ENCODE data around the gene SQSTM1. TPM values are rescaled to one million over a fixed set of nuclear protein-coding genes. Genes with fewer than 3 reads are reported as not detected.

Gene SQSTM1
- polyA plus RNA-seq, 1 experiment = 366 TPM

DNA sequence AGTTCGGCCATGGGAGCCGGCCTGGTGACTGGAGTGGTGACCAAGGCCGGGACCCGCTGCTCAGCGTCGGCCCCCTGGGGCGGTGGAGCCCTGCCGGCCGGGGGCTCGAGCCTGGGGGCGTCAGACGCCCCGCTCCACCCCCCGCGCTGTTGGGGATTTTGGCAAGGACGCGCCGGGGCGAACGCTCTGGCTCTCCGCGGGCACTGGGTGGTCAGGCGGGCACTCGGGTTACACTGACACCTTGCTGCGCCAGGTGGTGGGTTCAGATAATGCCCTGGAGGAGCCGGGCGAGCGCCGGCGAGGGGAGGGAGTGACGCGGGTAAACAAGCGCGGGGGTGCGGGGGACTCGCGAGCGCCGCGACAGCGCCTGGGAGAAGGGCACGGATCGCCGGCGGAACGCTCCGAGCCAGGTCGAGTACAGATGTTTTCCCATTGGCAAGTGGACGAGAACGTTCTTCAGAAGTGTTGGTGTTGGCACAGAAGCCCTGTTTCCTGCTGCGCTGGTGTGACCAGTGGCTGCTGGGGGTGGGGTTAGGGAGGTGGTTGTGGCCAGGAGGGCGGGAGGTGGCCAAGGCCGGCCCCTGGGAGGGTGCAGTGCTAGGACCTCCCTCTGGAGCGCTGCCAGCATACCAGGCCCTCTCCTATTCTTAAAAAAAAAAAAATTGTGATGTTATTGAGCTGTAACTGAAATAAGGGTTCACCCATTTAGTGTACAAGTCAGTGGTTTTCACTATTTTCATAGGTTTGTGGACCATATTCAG, 773 bp downstream of the SQSTM1 start:
- DNase-seq (ENCODE audit: low read depth, low spot score) = peak; percentile 75
- Histone ChIP-seq H3K27ac (ENCODE audit: low read depth, low read length) (peak overlapping the region; percentile 73), H3K27me3 (ENCODE audit: control insufficient read depth, insufficient read depth, low read length) (no peaks in the 10 kb centered on the region), H3K4me3 (ENCODE audit: low read depth, low read length) (peak overlapping the region; percentile 94), H3K9me3 (ENCODE audit: control insufficient read depth, insufficient read depth, low read length) (no peaks in the 10 kb centered on the region; the same call in 1 of the 2 replicates)
- CTCF ChIA-PET = interaction anchor here (2.1 kb wide), 1 partner anchor 20 kb away, joined by 6 read pairs; no protein-coding TSS in a partner anchor
- TF ChIP-seq, protein P1, sequence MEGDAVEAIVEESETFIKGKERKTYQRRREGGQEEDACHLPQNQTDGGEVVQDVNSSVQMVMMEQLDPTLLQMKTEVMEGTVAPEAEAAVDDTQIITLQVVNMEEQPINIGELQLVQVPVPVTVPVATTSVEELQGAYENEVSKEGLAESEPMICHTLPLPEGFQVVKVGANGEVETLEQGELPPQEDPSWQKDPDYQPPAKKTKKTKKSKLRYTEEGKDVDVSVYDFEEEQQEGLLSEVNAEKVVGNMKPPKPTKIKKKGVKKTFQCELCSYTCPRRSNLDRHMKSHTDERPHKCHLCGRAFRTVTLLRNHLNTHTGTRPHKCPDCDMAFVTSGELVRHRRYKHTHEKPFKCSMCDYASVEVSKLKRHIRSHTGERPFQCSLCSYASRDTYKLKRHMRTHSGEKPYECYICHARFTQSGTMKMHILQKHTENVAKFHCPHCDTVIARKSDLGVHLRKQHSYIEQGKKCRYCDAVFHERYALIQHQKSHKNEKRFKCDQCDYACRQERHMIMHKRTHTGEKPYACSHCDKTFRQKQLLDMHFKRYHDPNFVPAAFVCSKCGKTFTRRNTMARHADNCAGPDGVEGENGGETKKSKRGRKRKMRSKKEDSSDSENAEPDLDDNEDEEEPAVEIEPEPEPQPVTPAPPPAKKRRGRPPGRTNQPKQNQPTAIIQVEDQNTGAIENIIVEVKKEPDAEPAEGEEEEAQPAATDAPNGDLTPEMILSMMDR (IDR thresholded peaks at IDR 0.05; ENCODE audit: low read depth, low read length) = no peak
- POLR2A ChIA-PET = interaction anchor here (0.5 to 1.5 kb wide), 12 partner anchors 9 to 225 kb away, joined by 3 to 14 read pairs (median 6); partner anchors contain the start of gene MAML1

DNA sequence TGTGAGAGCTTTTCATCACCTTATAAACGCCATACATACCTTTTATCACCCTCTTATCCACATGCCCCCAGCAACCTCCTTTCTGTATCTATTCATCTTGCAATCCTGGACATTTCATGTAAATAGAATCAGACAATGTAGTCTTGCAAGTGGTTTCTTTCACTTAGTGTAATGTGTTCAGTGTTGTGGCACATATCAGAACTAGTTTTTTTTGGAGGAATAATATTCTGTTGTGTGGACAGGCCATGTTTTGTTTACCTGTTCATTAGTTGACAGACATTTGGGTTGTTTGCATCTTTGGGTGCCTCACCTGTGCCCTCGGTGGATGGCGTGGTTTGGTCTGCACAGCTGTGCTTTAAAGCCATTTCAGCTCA, 1.3 kb downstream of the SQSTM1 start:
- peak overlapping the region; percentile 21 for H3K27ac ChIP-seq (ENCODE audit: low read depth, low read length)
- CTCF ChIA-PET = interaction anchor here (2.1 kb wide), 1 partner anchor 20 kb away, joined by 6 read pairs; no protein-coding TSS in a partner anchor
- no peak for DNase-seq (ENCODE audit: low read depth, low spot score)
- POLR2A ChIA-PET = interaction anchor here (0.6 to 1.1 kb wide), 6 partner anchors 10 to 210 kb away, joined by 3 to 9 read pairs (median 4); no protein-coding TSS in a partner anchor
- H3K9me3 ChIP-seq (ENCODE audit: control insufficient read depth, insufficient read depth, low read length) = no peaks in the 10 kb centered on the region; the same call in 1 of the 2 replicates
- TF ChIP-seq, protein P1 (IDR thresholded peaks at IDR 0.05; ENCODE audit: low read depth, low read length) = no peak
- no peaks in the 10 kb centered on the region for H3K27me3 ChIP-seq (ENCODE audit: control insufficient read depth, insufficient read depth, low read length)
- H3K4me3 ChIP-seq (ENCODE audit: low read depth, low read length) = peak overlapping the region; percentile 94

DNA sequence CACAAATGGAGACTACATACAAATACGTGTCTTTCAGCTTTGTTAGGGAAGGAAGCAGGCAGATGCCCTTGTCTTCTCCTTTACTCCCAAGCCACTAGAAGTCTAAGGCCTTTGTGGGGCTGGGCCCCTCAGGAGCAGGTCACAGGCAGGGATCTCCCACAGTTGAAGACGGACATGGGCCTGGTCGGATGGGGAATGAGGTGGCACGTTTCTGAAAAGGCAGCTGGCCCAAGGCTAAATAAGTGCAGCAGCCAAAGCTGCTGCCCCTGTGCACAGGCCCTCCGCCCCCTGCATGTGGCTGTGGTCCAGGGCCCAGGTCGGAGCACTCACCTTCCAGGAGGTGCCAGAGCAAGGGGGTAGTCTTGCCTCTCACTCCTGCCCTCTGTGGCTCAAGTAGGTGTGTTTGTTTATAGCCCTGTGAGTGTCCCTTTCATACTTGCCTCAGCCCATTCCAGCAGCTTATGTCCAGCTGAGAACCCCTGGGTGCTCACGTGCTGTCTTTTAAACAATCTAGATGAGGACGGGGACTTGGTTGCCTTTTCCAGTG, 1.8 kb downstream of the SQSTM1 start:
- ChIA-PET POLR2A (interaction anchor here (0.6 to 1.1 kb wide), 7 partner anchors 10 to 211 kb away, joined by 3 to 12 read pairs (median 5); no protein-coding TSS in a partner anchor), CTCF (interaction anchor here (2.1 kb wide), 1 partner anchor 21 kb away, joined by 6 read pairs; no protein-coding TSS in a partner anchor)
- DNase-seq (ENCODE audit: low read depth, low spot score) = no peak
- TF ChIP-seq, protein P1 (IDR thresholded peaks at IDR 0.05; ENCODE audit: low read depth, low read length) = no peak
- Histone ChIP-seq H3K4me3 (ENCODE audit: low read depth, low read length) (peak overlapping the region; percentile 94), H3K9me3 (ENCODE audit: control insufficient read depth, insufficient read depth, low read length) (no peaks in the 10 kb centered on the region; the same call in 1 of the 2 replicates), H3K27me3 (ENCODE audit: control insufficient read depth, insufficient read depth, low read length) (no peaks in the 10 kb centered on the region), H3K27ac (ENCODE audit: low read depth, low read length) (peak overlapping the region; percentile 21)

DNA sequence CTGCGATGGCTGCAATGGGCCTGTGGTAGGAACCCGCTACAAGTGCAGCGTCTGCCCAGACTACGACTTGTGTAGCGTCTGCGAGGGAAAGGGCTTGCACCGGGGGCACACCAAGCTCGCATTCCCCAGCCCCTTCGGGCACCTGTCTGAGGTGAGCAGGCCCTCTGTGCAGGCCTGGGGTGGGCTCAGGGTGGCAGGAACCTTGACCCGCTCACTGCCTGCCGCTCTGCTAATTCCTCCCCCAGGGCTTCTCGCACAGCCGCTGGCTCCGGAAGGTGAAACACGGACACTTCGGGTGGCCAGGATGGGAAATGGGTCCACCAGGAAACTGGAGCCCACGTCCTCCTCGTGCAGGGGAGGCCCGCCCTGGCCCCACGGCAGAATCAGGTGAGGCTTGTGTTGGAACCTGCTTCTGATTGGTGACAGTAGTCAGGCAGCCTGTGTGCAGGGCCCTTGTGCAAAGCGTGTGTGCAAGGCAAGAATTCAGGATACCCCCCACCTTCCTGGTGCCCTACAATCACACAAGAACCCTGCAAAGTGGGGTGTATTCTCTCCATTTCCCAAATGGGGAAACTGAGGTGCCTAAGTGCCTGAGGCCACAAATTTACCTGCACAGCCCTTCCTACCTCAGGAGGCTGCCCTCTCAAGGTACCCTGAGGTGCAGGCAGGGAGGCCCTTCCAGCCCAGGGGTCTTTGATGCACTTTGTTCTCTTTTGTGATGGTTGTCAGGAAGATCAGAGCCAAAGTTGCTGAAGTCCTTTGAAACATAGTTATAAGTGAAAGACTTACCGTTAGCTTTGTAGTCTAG, 3.4 kb downstream of the SQSTM1 start:
- peak overlapping the region; percentile 94 for H3K4me3 ChIP-seq (ENCODE audit: low read depth, low read length)
- TF ChIP-seq, protein P1 (IDR thresholded peaks at IDR 0.05; ENCODE audit: low read depth, low read length) = no peak
- DNase-seq (ENCODE audit: low read depth, low spot score) = no peak
- no peaks in the 10 kb centered on the region for H3K27me3 ChIP-seq (ENCODE audit: control insufficient read depth, insufficient read depth, low read length)
- H3K27ac ChIP-seq (ENCODE audit: low read depth, low read length) = peak overlapping the region; percentile 21
- POLR2A ChIA-PET = interaction anchor here (1.1 kb wide), 1 partner anchor 8 kb away, joined by 3 read pairs; no protein-coding TSS in a partner anchor
- CTCF ChIA-PET = no interaction called here
- H3K9me3 ChIP-seq (ENCODE audit: control insufficient read depth, insufficient read depth, low read length) = peaks cover 4% of the 10 kb centered on the region
